ENCODE data around the gene GNAS-AS1.

Gene GNAS-AS1

GRCh38 chr20:58891086-58891717, 40.5 kb upstream of the GNAS-AS1 start:
- FAIRE-seq (no peak), DNase-seq (ENCODE audit: insufficient read length, low spot score) (peak; percentile 56)

GRCh38 chr20:58890518-58891085, 39.9 kb upstream of the GNAS-AS1 start:
- no peak for FAIRE-seq

More at GRCh38 chr20:58891086-58891717, 40.5 kb upstream of the GNAS-AS1 start:
- peak; percentile 76 for TF ChIP-seq POLR2A (IDR thresholded peaks at IDR 0.05; ENCODE audit: low read depth, low read length)

GRCh38 chr20:58889798-58890517, 39.3 kb upstream of the GNAS-AS1 start:
- DNase-seq (ENCODE audit: insufficient read length, low spot score) (no peak), FAIRE-seq (no peak)

More at GRCh38 chr20:58890518-58891085, 39.9 kb upstream of the GNAS-AS1 start:
- DNase-seq (ENCODE audit: insufficient read length, low spot score): peak; percentile 49
- TF ChIP-seq POLR2A (IDR thresholded peaks at IDR 0.05; ENCODE audit: low read depth, low read length): no peak

GRCh38 chr20:58889334-58889760, 38.6 kb upstream of the GNAS-AS1 start:
- no peak for DNase-seq (ENCODE audit: insufficient read length, low spot score)
- TF ChIP-seq POLR2A (IDR thresholded peaks at IDR 0.05; ENCODE audit: low read depth, low read length): no peak
- FAIRE-seq: no peak

More at GRCh38 chr20:58889798-58890517, 39.3 kb upstream of the GNAS-AS1 start:
- TF ChIP-seq POLR2A (IDR thresholded peaks at IDR 0.05; ENCODE audit: low read depth, low read length): no peak

GRCh38 chr20:58888521-58889333, 38.0 kb upstream of the GNAS-AS1 start:
- no peak for FAIRE-seq
- DNase-seq (ENCODE audit: insufficient read length, low spot score): peak; percentile 56

GRCh38 chr20:58888103-58888502, 37.4 kb upstream of the GNAS-AS1 start:
- no peak for TF ChIP-seq POLR2A (IDR thresholded peaks at IDR 0.05; ENCODE audit: low read depth, low read length)
- DNase-seq (ENCODE audit: insufficient read length, low spot score) (no peak), FAIRE-seq (no peak)

More at GRCh38 chr20:58888521-58889333, 38.0 kb upstream of the GNAS-AS1 start:
- peak; percentile 97 for TF ChIP-seq POLR2A (IDR thresholded peaks at IDR 0.05; ENCODE audit: low read depth, low read length)

GRCh38 chr20:58886546-58886945, 35.8 kb upstream of the GNAS-AS1 start:
- no peak for FAIRE-seq
- DNase-seq (ENCODE audit: insufficient read length, low spot score): no peak
- no peak for TF ChIP-seq POLR2A (IDR thresholded peaks at IDR 0.05; ENCODE audit: low read depth, low read length)

GRCh38 chr20:58884966-58885365, 34.3 kb upstream of the GNAS-AS1 start:
- no peak for TF ChIP-seq POLR2A (IDR thresholded peaks at IDR 0.05; ENCODE audit: low read depth, low read length)
- no peak for FAIRE-seq

GRCh38 chr20:58883241-58883691, 32.6 kb upstream of the GNAS-AS1 start:
- no peak for DNase-seq (ENCODE audit: insufficient read length, low spot score)
- no peak for FAIRE-seq

More at GRCh38 chr20:58884966-58885365, 34.3 kb upstream of the GNAS-AS1 start:
- DNase-seq (ENCODE audit: insufficient read length, low spot score): no peak

GRCh38 chr20:58882704-58883089, 32.0 kb upstream of the GNAS-AS1 start:
- DNase-seq (ENCODE audit: insufficient read length, low spot score): no peak
- no peak for TF ChIP-seq POLR2A (IDR thresholded peaks at IDR 0.05; ENCODE audit: low read depth, low read length)
- no peak for FAIRE-seq

More at GRCh38 chr20:58883241-58883691, 32.6 kb upstream of the GNAS-AS1 start:
- TF ChIP-seq POLR2A (IDR thresholded peaks at IDR 0.05; ENCODE audit: low read depth, low read length): no peak

GRCh38 chr20:58880994-58881752, 30.5 kb upstream of the GNAS-AS1 start:
- DNase-seq (ENCODE audit: insufficient read length, low spot score) (no peak), FAIRE-seq (no peak)
- TF ChIP-seq POLR2A (IDR thresholded peaks at IDR 0.05; ENCODE audit: low read depth, low read length): no peak

- DNase-seq (ENCODE audit: insufficient read length, low spot score): no peak
- TF ChIP-seq POLR2A (IDR thresholded peaks at IDR 0.05; ENCODE audit: low read depth, low read length): no peak
- no peak for FAIRE-seq
These were observed 29.7 kb upstream of the GNAS-AS1 start for GRCh38 chr20:58880441-58880840.

GRCh38 chr20:58878399-58878798, 27.7 kb upstream of the GNAS-AS1 start:
- DNase-seq (ENCODE audit: insufficient read length, low spot score) (no peak), FAIRE-seq (no peak)
- no peak for TF ChIP-seq POLR2A (IDR thresholded peaks at IDR 0.05; ENCODE audit: low read depth, low read length)
